A673 (cell line): ENCODE data around the gene NEGR1. TPM values are rescaled to one million over a fixed set of nuclear protein-coding genes. Genes with fewer than 3 reads are reported as not detected.

Experiments used
- BruUV-seq: library from RNA; stranded (reverse); fragments of 400-500 nt; replicated peaks from 2 replicates; lab custom pipeline; 2021; lab: Mats Ljungman, UMichigan
- CTCF ChIA-PET: fragments of 300-600 bp; sonication (Branson Sonifier 250); formaldehyde crosslinking; loops from one replicate; lab custom pipeline; 2022; ENCODE audit warnings: antibody characterized with exemption; lab: Charles Lee
- POLR2A ChIA-PET: fragments of 300-600 bp; sonication (Branson Sonifier 250); formaldehyde crosslinking; loops from one replicate; lab custom pipeline; 2022; ENCODE audit warnings: antibody characterized with exemption; ENCODE audit not compliant: low non-redundant PET; lab: Charles Lee
- DNase-seq: peaks from one replicate; pipeline ENCODE4 v3.0.0-alpha.2; 2015; ENCODE audit warnings: low spot score
- H3K27ac ChIP-seq: fragments of 200-600 bp; sonication (generic); 2 replicates; pipeline ENCODE4 v1.5.1; 2016; ENCODE audit warnings: mixed run types, low read depth, mild to moderate bottlenecking, mixed read lengths, antibody characterized with exemption, low read length; ENCODE audit not compliant: poor library complexity, severe bottlenecking
- H3K27me3 ChIP-seq: fragments of 200-600 bp; sonication (generic); replicated peaks from 2 replicates; pipeline ENCODE4 v1.6.1; 2017; ENCODE audit warnings: mixed run types, low read depth, mild to moderate bottlenecking, mixed read lengths, antibody characterized with exemption, low read length; ENCODE audit not compliant: insufficient read depth, poor library complexity
- H3K36me3 ChIP-seq: fragments of 200-600 bp; sonication (generic); 2 replicates; pipeline ENCODE4 v1.6.1; 2016; ENCODE audit warnings: mixed run types, mild to moderate bottlenecking, mixed read lengths, antibody characterized with exemption, low read length; ENCODE audit not compliant: insufficient read depth, poor library complexity, severe bottlenecking
- H3K4me1 ChIP-seq: fragments of 200-600 bp; sonication (generic); 2 replicates; pipeline ENCODE4 v1.6.1; 2017; ENCODE audit warnings: mixed run types, mild to moderate bottlenecking, mixed read lengths, antibody characterized with exemption, low read length; ENCODE audit not compliant: insufficient read depth, poor library complexity, severe bottlenecking
- H3K4me3 ChIP-seq: fragments of 200-600 bp; sonication (generic); 2 replicates; pipeline ENCODE4 v1.5.1; 2016; ENCODE audit warnings: low read depth, mixed run types, mild to moderate bottlenecking, mixed read lengths, low read length; ENCODE audit not compliant: poor library complexity, severe bottlenecking
- H3K9me3 ChIP-seq: fragments of 200-600 bp; sonication (generic); 2 replicates; pipeline ENCODE4 v1.6.1; 2016; ENCODE audit warnings: mixed run types, low read depth, mild to moderate bottlenecking, mixed read lengths, antibody characterized with exemption, low read length; ENCODE audit not compliant: poor library complexity, severe bottlenecking
- CTCF ChIP-seq: fragments of 300-800, 200-600 bp; sonication (generic); conservative IDR thresholded peaks from 2 replicates; pipeline ENCODE4 v1.5.1; 2017; ENCODE audit warnings: low read depth, mild to moderate bottlenecking, antibody characterized with exemption, low read length, moderate library complexity, mixed read lengths
- EZH2 ChIP-seq: fragments of 200-600 bp; sonication (generic); IDR thresholded peaks from 2 replicates; pipeline ENCODE4 v1.6.1; 2017; ENCODE audit warnings: borderline replicate concordance, low read depth, mild to moderate bottlenecking, mixed read lengths, antibody characterized with exemption, low read length; ENCODE audit not compliant: poor library complexity, severe bottlenecking
- intact Hi-C: fragments of 100-400 bp; cut with micrococcal nuclease; formaldehyde crosslinking; loops from one replicate; pipeline ENCODE4 v1.10.0; 2022; ENCODE audit not compliant: unreplicated experiment
- total RNA-seq: library from RNA; stranded (reverse); gene quantifications from 2 replicates; pipeline ENCODE4 v1.2.3, GENCODE V29; 2021

Gene NEGR1
- total RNA-seq, 1 experiment from 2014 or later, result 7.6 TPM

DNA sequence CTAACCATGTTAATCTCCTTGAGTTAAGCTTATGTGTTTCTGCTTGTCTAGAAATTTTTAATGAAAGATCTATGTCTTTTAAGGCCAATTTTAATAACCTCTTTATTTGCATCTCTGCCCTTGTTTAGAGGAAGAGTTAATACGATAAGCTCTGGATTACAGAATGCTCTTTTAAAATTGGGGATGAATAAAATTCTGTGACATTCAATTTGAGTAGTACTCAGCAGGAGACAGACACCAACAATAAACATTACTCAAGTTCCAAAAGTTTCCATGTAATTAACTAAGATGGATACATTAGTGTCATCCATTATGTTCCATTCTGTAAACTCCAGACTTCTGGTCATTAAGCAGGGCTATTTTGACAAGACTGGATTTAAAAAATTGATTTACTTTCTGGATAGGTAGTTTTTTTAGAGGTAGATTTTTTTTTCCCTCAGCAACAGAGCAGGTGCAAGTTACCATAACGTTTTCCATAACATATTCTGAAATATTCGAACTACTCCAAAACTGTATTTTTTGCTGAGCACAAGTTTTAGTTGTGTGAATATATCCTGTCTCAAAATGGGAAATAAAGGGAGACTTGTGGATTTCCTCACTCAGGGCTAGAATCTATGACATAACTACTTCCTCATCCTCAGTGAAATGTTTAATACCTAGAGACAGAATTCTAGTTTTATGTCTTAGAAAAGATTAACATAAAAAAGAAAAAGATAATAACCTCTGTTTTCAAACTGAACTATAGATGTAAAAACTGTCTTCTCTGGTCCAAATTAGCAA is 221.7 kb downstream of the NEGR1 start:
- Histone ChIP-seq H3K36me3 (no peaks in the 10 kb centered on the region), H3K27me3 (no peaks in the 10 kb centered on the region), H3K9me3 (no peaks in the 10 kb centered on the region), H3K27ac (no peak overlapping the region), H3K4me1 (peaks cover 11% of the 10 kb centered on the region), H3K4me3 (no peak overlapping the region)
- intact Hi-C loops, result no loop called here
- CTCF ChIA-PET, result no interaction called here
- POLR2A ChIA-PET, result interaction anchor here (0.6 kb wide), 1 partner anchor 382 kb away, joined by 3 read pairs; no protein-coding TSS in a partner anchor
- DNase-seq, result peak; percentile 36
- TF ChIP-seq EZH2 (no peak), CTCF (no peak)
- BruUV-seq, result no TSS peak

- ChIA-PET POLR2A (no interaction called here), CTCF (no interaction called here)
- intact Hi-C loops, result no loop called here
These were observed 225.8 kb downstream of the NEGR1 start for GRCh38 chr1:72056516-72056915.

GRCh38 chr1:72051538-72051937 is 230.8 kb downstream of the NEGR1 start:
- no peaks in the 10 kb centered on the region for H3K4me1 ChIP-seq
- H3K4me3 ChIP-seq, result no peak overlapping the region
- no peak overlapping the region for H3K27ac ChIP-seq
- POLR2A ChIA-PET, result no interaction called here
- DNase-seq, result no peak
- CTCF ChIA-PET, result no interaction called here
- H3K9me3 ChIP-seq, result no peaks in the 10 kb centered on the region
- BruUV-seq, result no TSS peak
- intact Hi-C loops, result no loop called here
- H3K27me3 ChIP-seq, result no peaks in the 10 kb centered on the region
- H3K36me3 ChIP-seq, result no peaks in the 10 kb centered on the region
- TF ChIP-seq CTCF, result no peak
- no peak for TF ChIP-seq EZH2

More at GRCh38 chr1:72056516-72056915, 225.8 kb downstream of the NEGR1 start:
- Histone ChIP-seq H3K27me3 (no peaks in the 10 kb centered on the region), H3K4me1 (peaks cover 5% of the 10 kb centered on the region), H3K4me3 (no peak overlapping the region), H3K36me3 (no peaks in the 10 kb centered on the region), H3K27ac (no peak overlapping the region), H3K9me3 (no peaks in the 10 kb centered on the region)
- BruUV-seq, result no TSS peak
- DNase-seq, result no peak
- no peak for TF ChIP-seq CTCF
- no peak for TF ChIP-seq EZH2
